H9 (cell line): ENCODE results near the gene ITGB2. TPM values are rescaled to one million over a fixed set of nuclear protein-coding genes. Genes with fewer than 3 reads are reported as not detected.

ENCODE experiments used
- DNase-seq: peaks from one replicate; pipeline ENCODE4 v3.0.0-alpha.2; 2017
- H2AFZ ChIP-seq: one replicate; pipeline ENCODE4 v1.6.1; 2013; ENCODE audit warnings: mild to moderate bottlenecking, low read length, control low read depth, moderate library complexity
- H2AK5ac ChIP-seq: 2 replicates; pipeline ENCODE4 v1.6.1; 2013; ENCODE audit warnings: low read length, control low read depth, mixed read lengths; ENCODE audit not compliant: insufficient read length
- H2BK120ac ChIP-seq: one replicate; pipeline ENCODE4 v1.6.1; 2013; ENCODE audit warnings: low read depth, mild to moderate bottlenecking, low read length, control low read depth, inconsistent platforms; ENCODE audit not compliant: poor library complexity, severe bottlenecking
- H2BK12ac ChIP-seq: 2 replicates; pipeline ENCODE4 v1.6.1; 2013; ENCODE audit warnings: low read length, control low read depth, mixed read lengths, low read depth; ENCODE audit not compliant: insufficient read length
- H2BK15ac ChIP-seq: 2 replicates; pipeline ENCODE4 v1.6.1; 2013; ENCODE audit warnings: low read depth, low read length, control low read depth
- H2BK20ac ChIP-seq: one replicate; pipeline ENCODE4 v1.6.1; 2013; ENCODE audit warnings: low read depth, mild to moderate bottlenecking, low read length, control low read depth, inconsistent platforms; ENCODE audit not compliant: poor library complexity, severe bottlenecking
- H2BK5ac ChIP-seq: 2 replicates; pipeline ENCODE4 v1.6.1; 2013; ENCODE audit warnings: low read length, control low read depth, mixed read lengths; ENCODE audit not compliant: insufficient read length
- H3K14ac ChIP-seq: 2 replicates; pipeline ENCODE4 v1.6.1; 2013; ENCODE audit warnings: low read length, control low read depth; ENCODE audit not compliant: insufficient read depth
- H3K18ac ChIP-seq: 2 replicates; pipeline ENCODE4 v1.6.1; 2013; ENCODE audit warnings: low read depth, mild to moderate bottlenecking, mixed read lengths, low read length, control low read depth; ENCODE audit not compliant: insufficient read length
- H3K23ac ChIP-seq: 2 replicates; pipeline ENCODE4 v1.6.1; 2013; ENCODE audit warnings: low read length, control low read depth, mixed read lengths, low read depth; ENCODE audit not compliant: insufficient read length
- H3K23me2 ChIP-seq: 2 replicates; pipeline ENCODE4 v1.6.1; 2013; ENCODE audit warnings: low read depth, mild to moderate bottlenecking, mixed read lengths, low read length, control low read depth; ENCODE audit not compliant: insufficient read length, poor library complexity, severe bottlenecking
- H3K27ac ChIP-seq: 2 replicates; pipeline ENCODE4 v1.5.1; 2013; ENCODE audit warnings: low read length, control low read depth, mixed read lengths, low read depth; ENCODE audit not compliant: insufficient read length
- H3K27me3 ChIP-seq: 2 replicates; pipeline ENCODE4 v1.6.1; 2013; ENCODE audit warnings: low read length, control low read depth, inconsistent platforms; ENCODE audit not compliant: insufficient read depth
- H3K4ac ChIP-seq: 2 replicates; pipeline ENCODE4 v1.6.1; 2013; ENCODE audit warnings: low read depth, mild to moderate bottlenecking, control low read depth, inconsistent platforms, low read length, moderate library complexity
- H3K4me1 ChIP-seq: 2 replicates; pipeline ENCODE4 v1.6.1; 2013; ENCODE audit warnings: low read length, control low read depth, inconsistent platforms; ENCODE audit not compliant: insufficient read depth
- H3K4me2 ChIP-seq: 2 replicates; pipeline ENCODE4 v1.6.1; 2013; ENCODE audit warnings: low read length, control low read depth, mixed read lengths; ENCODE audit not compliant: insufficient read length, insufficient read depth
- H3K56ac ChIP-seq: 2 replicates; pipeline ENCODE4 v1.6.1; 2013; ENCODE audit warnings: low read depth, mild to moderate bottlenecking, mixed read lengths, low read length, control low read depth; ENCODE audit not compliant: insufficient read length
- H3K79me1 ChIP-seq: 2 replicates; pipeline ENCODE4 v1.6.1; 2013; ENCODE audit warnings: low read depth, mild to moderate bottlenecking, moderate library complexity, low read length, control low read depth, inconsistent platforms; ENCODE audit not compliant: insufficient read depth, poor library complexity, severe bottlenecking
- H3K79me2 ChIP-seq: 2 replicates; pipeline ENCODE4 v1.6.1; 2013; ENCODE audit warnings: low read length, control low read depth, inconsistent platforms; ENCODE audit not compliant: insufficient read depth
- H3K9ac ChIP-seq: 2 replicates; pipeline ENCODE4 v1.6.1; 2013; ENCODE audit warnings: low read length, control low read depth, mixed read lengths; ENCODE audit not compliant: insufficient read length; ENCODE audit errors: extremely low read depth
- H3K9me3 ChIP-seq: one replicate; pipeline ENCODE4 v1.6.1; 2013; ENCODE audit warnings: low read depth, low read length, inconsistent platforms; ENCODE audit not compliant: control insufficient read depth
- H3T11ph ChIP-seq: one replicate; pipeline ENCODE4 v1.6.1; 2013; ENCODE audit warnings: mild to moderate bottlenecking, low read length, control low read depth, inconsistent platforms
- H4K20me1 ChIP-seq: one replicate; pipeline ENCODE4 v1.6.1; 2013; ENCODE audit not compliant: control insufficient read depth, insufficient read length, insufficient read depth
- H4K5ac ChIP-seq: 2 replicates; pipeline ENCODE4 v1.6.1; 2013; ENCODE audit warnings: low read depth, mild to moderate bottlenecking, mixed read lengths, low read length, control low read depth; ENCODE audit not compliant: insufficient read length
- H4K8ac ChIP-seq: replicated peaks from 2 replicates; pipeline ENCODE4 v1.6.1; 2013; ENCODE audit warnings: low read length, control low read depth, mixed read lengths, low read depth; ENCODE audit not compliant: insufficient read length
- H4K91ac ChIP-seq: 2 replicates; pipeline ENCODE4 v1.6.1; 2013; ENCODE audit warnings: low read depth, mild to moderate bottlenecking, moderate library complexity, mixed read lengths, low read length, control low read depth; ENCODE audit not compliant: insufficient read length
- H3K27ac Mint-ChIP-seq, 3 experiments: 2 replicates in 2 of 3; 3 replicates in 1 of 3; pipeline ENCODE4 v1.8.0; 2020 to 2021; ENCODE audit warnings: mixed read lengths in 3 of 3, mild to moderate bottlenecking in 1 of 3, moderate library complexity in 1 of 3
- H3K27me3 Mint-ChIP-seq: 2 replicates; pipeline ENCODE4 v1.8.0; 2021; ENCODE audit warnings: low read depth, mild to moderate bottlenecking, moderate library complexity, mixed read lengths
- H3K36me3 Mint-ChIP-seq, 3 experiments: 2 replicates in 2 of 3; 3 replicates in 1 of 3; pipeline ENCODE4 v1.8.0; 2020 to 2021; ENCODE audit warnings: low read depth in 3 of 3, mixed read lengths in 3 of 3; ENCODE audit not compliant: insufficient read depth in 1 of 3
- H3K4me1 Mint-ChIP-seq, 2 experiments: 2 replicates each; pipeline ENCODE4 v1.8.0; 2020; ENCODE audit warnings: mixed read lengths in 2 of 2
- H3K4me3 Mint-ChIP-seq, 2 experiments: 2 replicates in 1 of 2; 3 replicates in 1 of 2; pipeline ENCODE4 v1.8.0; 2020 to 2021; ENCODE audit warnings: mild to moderate bottlenecking in 2 of 2, mixed read lengths in 2 of 2, moderate library complexity in 1 of 2
- H3K9me3 Mint-ChIP-seq, 2 experiments: 2 replicates in 1 of 2; 3 replicates in 1 of 2; pipeline ENCODE4 v1.8.0; 2020; ENCODE audit warnings: mild to moderate bottlenecking in 2 of 2, mixed read lengths in 2 of 2, moderate library complexity in 1 of 2
- CTCF ChIP-seq: fragments of 200-600 bp; sonication (generic); conservative IDR thresholded peaks from 3 replicates; pipeline ENCODE4 v1.8.0; 2021; ENCODE audit warnings: antibody characterized with exemption, mild to moderate bottlenecking
- WGBS: extraction: QIAGEN DNeasy Blood & Tissue Kit; methylation state at CpG from one replicate; pipeline ENCODE4 v1.1.7; 2013; ENCODE audit warnings: missing lambda C conversion rate, low lambda C conversion rate, mixed read lengths; ENCODE audit not compliant: insufficient read length; ENCODE audit errors: extremely low coverage; 5-methylcytosine and 5-hydroxymethylcytosine counted together
- total RNA-seq: library from RNA; stranded (reverse); gene quantifications from 2 replicates; pipeline ENCODE4 v1.2.1, GENCODE V29; 2021

Gene ITGB2
- total RNA-seq, 1 experiment from 2014 or later: 1.1 TPM

GRCh38 chr21:44874240-44874496, 46.5 kb downstream of the ITGB2 start:
- no peak for DNase-seq
- peaks cover 22% of the 10 kb centered on the region for H3K79me1 ChIP-seq
- no peak overlapping the region for H3K56ac ChIP-seq
- no peak overlapping the region for H2BK15ac ChIP-seq
- H3K27me3 Mint-ChIP-seq: peaks cover 36% of the 10 kb centered on the region
- peaks cover 0 to 7% (median 2%) of the 10 kb centered on the region in 3 experiments; a peak in 4 of 7 replicates for H3K36me3 Mint-ChIP-seq
- H3K23me2 ChIP-seq: peaks cover 24% of the 10 kb centered on the region
- no peaks in the 10 kb centered on the region; the same call in 1 of the 2 replicates for H3K27me3 ChIP-seq
- peak overlapping the region; percentile 79 to 89 for H3K4me3 Mint-ChIP-seq
- H3K9me3 Mint-ChIP-seq: no peaks in the 10 kb centered on the region
- no peak overlapping the region for H2BK20ac ChIP-seq
- no peak overlapping the region; a peak in 1 of 7 replicates for H3K27ac Mint-ChIP-seq
- H2AFZ ChIP-seq: no peak overlapping the region
- no peak overlapping the region for H4K8ac ChIP-seq
- H3K4me2 ChIP-seq: peak overlapping the region; percentile 75
- H4K91ac ChIP-seq: no peak overlapping the region
- no peak overlapping the region for H3K27ac ChIP-seq
- H3K4ac ChIP-seq: no peak overlapping the region
- H2BK120ac ChIP-seq: no peak overlapping the region
- no peak overlapping the region for H3K9ac ChIP-seq
- no peaks in the 10 kb centered on the region for H4K20me1 ChIP-seq
- peaks cover 23 to 25% of the 10 kb centered on the region in 2 experiments for H3K4me1 Mint-ChIP-seq
- H2BK12ac ChIP-seq: no peak overlapping the region
- TF ChIP-seq CTCF: no peak
- no CpG with 5 or more reads among the region's 20 CpGs for WGBS
- H2BK5ac ChIP-seq: no peak overlapping the region
- H3K9me3 ChIP-seq: no peaks in the 10 kb centered on the region
- peak overlapping the region; percentile 14 for H3K18ac ChIP-seq
- no peak overlapping the region for H4K5ac ChIP-seq
- no peak overlapping the region for H3K23ac ChIP-seq
- no peak overlapping the region for H2AK5ac ChIP-seq
- peaks cover 29% of the 10 kb centered on the region for H3K79me2 ChIP-seq
- no peak overlapping the region for H3T11ph ChIP-seq
- H3K4me1 ChIP-seq: peaks cover 6% of the 10 kb centered on the region
- H3K14ac ChIP-seq: no peak overlapping the region
